GM13977 (cell line): ENCODE data around the gene TTL.

Source experiments
- DNase-seq: peaks from one replicate; pipeline ENCODE4 v3.0.0; 2012; ENCODE audit warnings: low spot score
- in situ Hi-C: fragments of 300-500 bp; cut with MboI; formaldehyde crosslinking; loops from one replicate; pipeline ENCODE4 v1.12.0; 2022; ENCODE audit warnings: low sequenced_read_pairs, low pct_unique_long_range_greater_than_20kb, mixed read lengths, inconsistent platforms; ENCODE audit not compliant: unreplicated experiment
- TF ChIP-seq, protein P1 (sequence below): IDR thresholded peaks from 2 replicates; pipeline ENCODE4 v1.5.1; 2012; ENCODE audit warnings: mild to moderate bottlenecking, control low read depth; ENCODE audit not compliant: insufficient read depth; ENCODE audit errors: extremely low read depth, missing control alignments

The TTL gene

DNA sequence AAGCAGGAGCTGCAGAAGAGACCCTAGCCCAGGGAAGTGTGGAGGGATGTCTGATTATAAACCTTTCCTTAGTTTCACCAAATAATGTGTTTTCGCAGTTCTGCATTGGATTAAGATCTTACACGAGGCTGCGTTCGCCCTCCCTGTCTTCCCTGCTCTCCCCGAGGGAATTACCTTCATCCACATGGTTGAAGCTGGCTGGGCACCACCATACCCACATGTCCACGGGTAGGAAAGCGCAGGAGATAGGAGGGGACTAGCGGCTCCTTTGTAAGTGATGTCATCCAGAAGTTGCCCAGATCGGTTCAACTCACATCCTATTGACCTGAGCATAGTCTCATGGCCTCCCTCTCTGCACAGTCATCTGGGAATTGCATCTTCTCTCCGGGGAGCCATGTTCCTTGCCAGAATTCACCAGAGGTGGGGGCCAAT lies 1.1 kb downstream of the TTL start:
- DNase-seq: peak; percentile 50
- in situ Hi-C loops: no loop called here
- TF ChIP-seq, protein P1, sequence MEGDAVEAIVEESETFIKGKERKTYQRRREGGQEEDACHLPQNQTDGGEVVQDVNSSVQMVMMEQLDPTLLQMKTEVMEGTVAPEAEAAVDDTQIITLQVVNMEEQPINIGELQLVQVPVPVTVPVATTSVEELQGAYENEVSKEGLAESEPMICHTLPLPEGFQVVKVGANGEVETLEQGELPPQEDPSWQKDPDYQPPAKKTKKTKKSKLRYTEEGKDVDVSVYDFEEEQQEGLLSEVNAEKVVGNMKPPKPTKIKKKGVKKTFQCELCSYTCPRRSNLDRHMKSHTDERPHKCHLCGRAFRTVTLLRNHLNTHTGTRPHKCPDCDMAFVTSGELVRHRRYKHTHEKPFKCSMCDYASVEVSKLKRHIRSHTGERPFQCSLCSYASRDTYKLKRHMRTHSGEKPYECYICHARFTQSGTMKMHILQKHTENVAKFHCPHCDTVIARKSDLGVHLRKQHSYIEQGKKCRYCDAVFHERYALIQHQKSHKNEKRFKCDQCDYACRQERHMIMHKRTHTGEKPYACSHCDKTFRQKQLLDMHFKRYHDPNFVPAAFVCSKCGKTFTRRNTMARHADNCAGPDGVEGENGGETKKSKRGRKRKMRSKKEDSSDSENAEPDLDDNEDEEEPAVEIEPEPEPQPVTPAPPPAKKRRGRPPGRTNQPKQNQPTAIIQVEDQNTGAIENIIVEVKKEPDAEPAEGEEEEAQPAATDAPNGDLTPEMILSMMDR: no peak

DNA sequence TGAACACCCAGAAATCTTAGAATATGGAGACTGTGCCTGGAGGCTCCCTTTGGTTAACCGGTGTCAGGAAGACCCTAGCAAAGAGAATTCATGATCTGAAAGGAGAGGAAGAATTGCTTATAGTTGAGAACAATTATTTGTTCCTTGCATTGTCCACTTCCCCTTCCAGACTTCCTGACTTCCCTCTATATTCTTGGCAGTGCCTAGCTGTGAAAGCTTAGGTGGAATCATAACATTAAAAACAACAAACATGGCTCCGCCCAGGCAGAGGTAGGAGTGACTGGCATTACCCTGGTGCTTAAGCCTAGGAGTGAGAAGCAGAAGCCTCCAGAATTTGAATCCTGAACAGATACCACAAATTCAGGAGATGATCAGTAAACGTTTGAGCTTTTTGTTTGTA lies 1.9 kb downstream of the TTL start:
- in situ Hi-C loops: no loop called here
- TF ChIP-seq, protein P1: no peak
- no peak for DNase-seq

DNA sequence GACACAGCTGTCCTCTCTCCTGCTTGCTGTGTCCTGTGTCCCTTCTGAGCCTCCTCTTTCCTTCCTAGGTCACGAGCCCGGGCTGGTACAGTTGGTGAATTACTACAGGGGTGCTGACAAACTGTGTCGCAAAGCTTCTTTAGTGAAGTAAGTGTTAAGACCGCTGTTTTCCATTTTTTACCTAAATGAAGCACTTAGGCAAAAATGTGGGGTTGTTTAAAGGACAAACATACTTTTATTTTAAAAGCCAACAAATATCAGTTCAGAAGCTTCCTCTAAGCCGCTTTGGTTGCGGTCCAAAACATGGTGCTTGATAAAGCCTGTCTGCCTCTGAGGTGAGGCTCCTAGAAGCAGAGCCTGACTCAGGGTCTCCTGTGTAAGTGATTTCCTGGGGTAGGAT lies 3.9 kb downstream of the TTL start:
- no peak for DNase-seq
- TF ChIP-seq, protein P1: no peak
- in situ Hi-C loops: no loop called here

DNA sequence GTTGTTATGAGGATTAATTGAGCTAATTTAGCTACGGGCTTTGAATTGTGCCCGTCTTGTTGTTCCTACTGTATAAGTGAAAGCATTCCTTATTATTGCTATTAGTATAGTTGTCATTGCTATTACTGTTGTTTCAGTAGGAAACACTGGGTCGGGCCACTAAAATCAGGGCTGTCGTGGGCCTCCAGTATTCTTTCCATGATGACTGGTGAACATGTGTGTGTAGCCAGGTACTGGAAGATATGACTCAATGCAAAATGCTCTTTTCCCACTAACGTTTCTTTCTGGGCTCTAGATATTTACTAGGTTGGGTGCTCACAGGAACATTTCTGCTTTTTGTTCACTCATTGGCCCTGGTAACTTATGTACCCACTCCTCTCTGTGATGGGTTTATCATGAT lies 4.9 kb downstream of the TTL start:
- in situ Hi-C loops: no loop called here
- DNase-seq: no peak
- TF ChIP-seq, protein P1: no peak

DNA sequence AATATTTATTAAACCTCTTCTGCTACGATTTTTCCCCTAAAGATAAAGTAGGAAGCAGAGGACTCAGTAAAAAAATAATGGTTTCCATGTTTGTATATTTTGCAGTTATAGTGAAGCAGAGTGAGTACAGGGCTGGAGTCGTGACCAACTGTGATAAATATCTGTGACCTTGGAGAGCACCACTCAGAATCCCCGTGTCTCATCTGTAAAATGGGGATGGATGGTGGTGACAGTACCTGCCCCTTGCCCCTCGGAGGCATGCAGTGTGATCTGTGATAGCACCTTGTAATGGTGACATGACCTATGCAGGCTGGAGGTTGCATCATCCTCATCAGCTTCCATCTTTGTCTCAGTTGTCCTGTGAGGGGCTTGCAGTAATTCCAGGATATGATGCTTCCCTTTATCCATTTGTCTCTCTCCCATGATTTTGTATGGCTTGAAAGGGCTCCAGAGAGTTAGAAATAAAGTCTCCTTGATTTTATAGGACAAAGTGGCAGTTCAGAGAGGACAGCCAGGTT lies 5.5 kb downstream of the TTL start:
- TF ChIP-seq, protein P1: no peak
- in situ Hi-C loops: no loop called here
- DNase-seq: no peak

DNA sequence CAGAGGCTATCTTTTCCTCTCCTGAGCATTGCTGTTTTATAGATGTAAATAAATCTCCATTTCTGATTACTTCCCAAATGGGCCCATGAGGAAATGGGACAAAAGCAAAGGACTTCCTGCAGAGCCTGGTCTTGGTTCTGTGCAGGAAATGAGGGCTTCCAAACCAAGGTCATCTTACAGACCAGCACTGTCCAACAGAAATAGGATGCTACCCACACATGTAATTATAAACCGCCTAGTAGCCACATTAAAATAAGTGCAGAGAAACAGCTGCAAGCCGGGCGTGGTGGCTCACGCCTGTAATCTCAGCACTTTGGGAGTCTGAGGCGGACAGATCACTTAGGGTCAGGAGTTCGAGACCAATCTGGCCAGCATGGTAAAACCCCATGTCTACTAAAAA lies 6.2 kb downstream of the TTL start:
- TF ChIP-seq, protein P1: no peak
- no peak for DNase-seq

DNA sequence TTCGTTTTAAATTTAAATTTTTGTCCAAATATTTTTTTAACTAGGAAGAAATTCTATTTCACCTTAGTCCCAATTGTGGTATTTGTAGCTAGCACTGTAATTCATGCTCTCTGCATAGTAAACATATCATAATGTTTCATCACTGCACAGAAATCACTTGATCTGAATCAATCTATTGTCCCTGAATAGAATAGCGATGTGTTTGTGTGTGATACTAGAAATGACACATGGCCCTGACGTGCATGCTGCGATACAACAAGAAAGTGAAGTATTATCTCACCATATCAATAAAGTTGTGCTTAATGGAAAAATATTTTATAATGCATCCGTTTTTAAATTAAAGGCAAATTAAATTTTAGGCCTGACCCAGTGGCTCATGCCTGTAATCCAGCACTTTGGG lies 10.0 kb downstream of the TTL start:
- DNase-seq: no peak
- TF ChIP-seq, protein P1: no peak
- in situ Hi-C loops: no loop called here

More for the DNA sequence above, 6.2 kb downstream of the TTL start:
- in situ Hi-C loops: no loop called here
